Nephron (organoid): ENCODE data around the gene CIZ1.

Source experiments
- H3K27ac Mint-ChIP-seq, 3 experiments: 2 replicates each; pipeline ENCODE4 v1.8.0; 2020; ENCODE audit warnings: mixed read lengths in 3 of 3, mild to moderate bottlenecking in 2 of 3, moderate library complexity in 1 of 3
- H3K27me3 Mint-ChIP-seq: 2 replicates; pipeline ENCODE4 v1.8.0; 2021; ENCODE audit warnings: low read depth, mild to moderate bottlenecking, moderate library complexity, mixed read lengths
- H3K36me3 Mint-ChIP-seq: 2 replicates; pipeline ENCODE4 v1.8.0; 2020; ENCODE audit warnings: low read depth, mixed read lengths
- H3K4me1 Mint-ChIP-seq: 2 replicates; pipeline ENCODE4 v1.8.0; 2020; ENCODE audit warnings: mixed read lengths
- H3K4me3 Mint-ChIP-seq, 3 experiments: 2 replicates each; pipeline ENCODE4 v1.8.0; 2020; ENCODE audit warnings: mild to moderate bottlenecking in 3 of 3, mixed read lengths in 3 of 3, moderate library complexity in 2 of 3
- H3K9me3 Mint-ChIP-seq: 2 replicates; pipeline ENCODE4 v1.8.0; 2020; ENCODE audit warnings: mixed read lengths
- CTCF ChIP-seq, 3 experiments: fragments of 200-600 bp; sonication (generic); IDR thresholded peaks; one replicate each; pipeline ENCODE4 v1.5.0; 2021; ENCODE audit warnings: antibody characterized with exemption in 3 of 3; ENCODE audit not compliant: unreplicated experiment in 3 of 3

Gene CIZ1

GRCh38 chr9:128124873-128125579 lies 66.3 kb downstream of the CIZ1 start:
- H3K27me3 Mint-ChIP-seq = no peaks in the 10 kb centered on the region
- peaks cover 3% of the 10 kb centered on the region for H3K36me3 Mint-ChIP-seq
- TF ChIP-seq CTCF (IDR thresholded peaks at IDR 0.05; ENCODE audit: unreplicated experiment in 3 of 3) = peak; percentile 40 to 52 (median 44)
- H3K9me3 Mint-ChIP-seq = no peaks in the 10 kb centered on the region
- H3K4me1 Mint-ChIP-seq = peaks cover 20% of the 10 kb centered on the region
- peak overlapping the region in 2 of 3 experiments; percentile 22 to 46 for H3K27ac Mint-ChIP-seq
- peak overlapping the region; percentile 66 to 85 (median 72) for H3K4me3 Mint-ChIP-seq

- no peaks in the 10 kb centered on the region for H3K9me3 Mint-ChIP-seq
- peaks cover 3% of the 10 kb centered on the region for H3K36me3 Mint-ChIP-seq
- H3K4me3 Mint-ChIP-seq = peak overlapping the region in 2 of 3 experiments; percentile 72 to 85
- no peak overlapping the region for H3K27ac Mint-ChIP-seq
- peaks cover 15% of the 10 kb centered on the region for H3K4me1 Mint-ChIP-seq
- no peak for TF ChIP-seq CTCF (IDR thresholded peaks at IDR 0.05; ENCODE audit: unreplicated experiment in 3 of 3)
- no peaks in the 10 kb centered on the region for H3K27me3 Mint-ChIP-seq
Measured at GRCh38 chr9:128124451-128124850, 66.9 kb downstream of the CIZ1 start.

GRCh38 chr9:128123451-128124080 lies 67.8 kb downstream of the CIZ1 start:
- no peak for TF ChIP-seq CTCF (IDR thresholded peaks at IDR 0.05; ENCODE audit: unreplicated experiment in 3 of 3)
- no peak overlapping the region for H3K4me3 Mint-ChIP-seq
- no peaks in the 10 kb centered on the region for H3K27me3 Mint-ChIP-seq
- H3K4me1 Mint-ChIP-seq = peaks cover 8% of the 10 kb centered on the region
- no peak overlapping the region for H3K27ac Mint-ChIP-seq
- H3K36me3 Mint-ChIP-seq = peaks cover 3% of the 10 kb centered on the region
- H3K9me3 Mint-ChIP-seq = no peaks in the 10 kb centered on the region

GRCh38 chr9:128122809-128123175 lies 68.6 kb downstream of the CIZ1 start:
- Mint-ChIP-seq H3K27ac (no peak overlapping the region), H3K36me3 (peaks cover 3% of the 10 kb centered on the region), H3K4me1 (peaks cover 9% of the 10 kb centered on the region)

GRCh38 chr9:128121924-128122808 lies 69.2 kb downstream of the CIZ1 start:
- Mint-ChIP-seq H3K27ac (no peak overlapping the region), H3K9me3 (no peaks in the 10 kb centered on the region), H3K4me1 (peaks cover 14% of the 10 kb centered on the region), H3K27me3 (peaks cover 4% of the 10 kb centered on the region), H3K4me3 (no peak overlapping the region), H3K36me3 (peaks cover 3% of the 10 kb centered on the region)
- no peak for TF ChIP-seq CTCF (IDR thresholded peaks at IDR 0.05; ENCODE audit: unreplicated experiment in 3 of 3)

More at GRCh38 chr9:128122809-128123175, 68.6 kb downstream of the CIZ1 start:
- TF ChIP-seq CTCF (IDR thresholded peaks at IDR 0.05; ENCODE audit: unreplicated experiment in 3 of 3) = no peak
- Mint-ChIP-seq H3K4me3 (no peak overlapping the region), H3K27me3 (peaks cover under 1% of the 10 kb centered on the region), H3K9me3 (no peaks in the 10 kb centered on the region)
